H9 (cell line): Measurements from ENCODE around the gene PXN. TPM values are rescaled to one million over a fixed set of nuclear protein-coding genes. Genes with fewer than 3 reads are reported as not detected.
A peak's percentile ranks its signal among the peaks of the same experiment; 100 is the strongest.

Experiments used
- DNase-seq: peaks from one replicate; pipeline ENCODE4 v3.0.0-alpha.2; 2017
- H2AFZ ChIP-seq: one replicate; pipeline ENCODE4 v1.6.1; 2013; ENCODE audit warnings: mild to moderate bottlenecking, low read length, control low read depth, moderate library complexity
- H2AK5ac ChIP-seq: 2 replicates; pipeline ENCODE4 v1.6.1; 2013; ENCODE audit warnings: low read length, control low read depth, mixed read lengths; ENCODE audit not compliant: insufficient read length
- H2BK120ac ChIP-seq: one replicate; pipeline ENCODE4 v1.6.1; 2013; ENCODE audit warnings: low read depth, mild to moderate bottlenecking, low read length, control low read depth, inconsistent platforms; ENCODE audit not compliant: poor library complexity, severe bottlenecking
- H2BK12ac ChIP-seq: 2 replicates; pipeline ENCODE4 v1.6.1; 2013; ENCODE audit warnings: low read length, control low read depth, mixed read lengths, low read depth; ENCODE audit not compliant: insufficient read length
- H2BK15ac ChIP-seq: 2 replicates; pipeline ENCODE4 v1.6.1; 2013; ENCODE audit warnings: low read depth, low read length, control low read depth
- H2BK20ac ChIP-seq: one replicate; pipeline ENCODE4 v1.6.1; 2013; ENCODE audit warnings: low read depth, mild to moderate bottlenecking, low read length, control low read depth, inconsistent platforms; ENCODE audit not compliant: poor library complexity, severe bottlenecking
- H2BK5ac ChIP-seq: 2 replicates; pipeline ENCODE4 v1.6.1; 2013; ENCODE audit warnings: low read length, control low read depth, mixed read lengths; ENCODE audit not compliant: insufficient read length
- H3K14ac ChIP-seq: 2 replicates; pipeline ENCODE4 v1.6.1; 2013; ENCODE audit warnings: low read length, control low read depth; ENCODE audit not compliant: insufficient read depth
- H3K18ac ChIP-seq: 2 replicates; pipeline ENCODE4 v1.6.1; 2013; ENCODE audit warnings: low read depth, mild to moderate bottlenecking, mixed read lengths, low read length, control low read depth; ENCODE audit not compliant: insufficient read length
- H3K23ac ChIP-seq: 2 replicates; pipeline ENCODE4 v1.6.1; 2013; ENCODE audit warnings: low read length, control low read depth, mixed read lengths, low read depth; ENCODE audit not compliant: insufficient read length
- H3K23me2 ChIP-seq: 2 replicates; pipeline ENCODE4 v1.6.1; 2013; ENCODE audit warnings: low read depth, mild to moderate bottlenecking, mixed read lengths, low read length, control low read depth; ENCODE audit not compliant: insufficient read length, poor library complexity, severe bottlenecking
- H3K27ac ChIP-seq: 2 replicates; pipeline ENCODE4 v1.5.1; 2013; ENCODE audit warnings: low read length, control low read depth, mixed read lengths, low read depth; ENCODE audit not compliant: insufficient read length
- H3K27me3 ChIP-seq: 2 replicates; pipeline ENCODE4 v1.6.1; 2013; ENCODE audit warnings: low read length, control low read depth, inconsistent platforms; ENCODE audit not compliant: insufficient read depth
- H3K4ac ChIP-seq: 2 replicates; pipeline ENCODE4 v1.6.1; 2013; ENCODE audit warnings: low read depth, mild to moderate bottlenecking, control low read depth, inconsistent platforms, low read length, moderate library complexity
- H3K4me1 ChIP-seq: 2 replicates; pipeline ENCODE4 v1.6.1; 2013; ENCODE audit warnings: low read length, control low read depth, inconsistent platforms; ENCODE audit not compliant: insufficient read depth
- H3K4me2 ChIP-seq: 2 replicates; pipeline ENCODE4 v1.6.1; 2013; ENCODE audit warnings: low read length, control low read depth, mixed read lengths; ENCODE audit not compliant: insufficient read length, insufficient read depth
- H3K56ac ChIP-seq: 2 replicates; pipeline ENCODE4 v1.6.1; 2013; ENCODE audit warnings: low read depth, mild to moderate bottlenecking, mixed read lengths, low read length, control low read depth; ENCODE audit not compliant: insufficient read length
- H3K79me1 ChIP-seq: 2 replicates; pipeline ENCODE4 v1.6.1; 2013; ENCODE audit warnings: low read depth, mild to moderate bottlenecking, moderate library complexity, low read length, control low read depth, inconsistent platforms; ENCODE audit not compliant: insufficient read depth, poor library complexity, severe bottlenecking
- H3K79me2 ChIP-seq: 2 replicates; pipeline ENCODE4 v1.6.1; 2013; ENCODE audit warnings: low read length, control low read depth, inconsistent platforms; ENCODE audit not compliant: insufficient read depth
- H3K9ac ChIP-seq: 2 replicates; pipeline ENCODE4 v1.6.1; 2013; ENCODE audit warnings: low read length, control low read depth, mixed read lengths; ENCODE audit not compliant: insufficient read length; ENCODE audit errors: extremely low read depth
- H3K9me3 ChIP-seq: one replicate; pipeline ENCODE4 v1.6.1; 2013; ENCODE audit warnings: low read depth, low read length, inconsistent platforms; ENCODE audit not compliant: control insufficient read depth
- H3T11ph ChIP-seq: one replicate; pipeline ENCODE4 v1.6.1; 2013; ENCODE audit warnings: mild to moderate bottlenecking, low read length, control low read depth, inconsistent platforms
- H4K20me1 ChIP-seq: one replicate; pipeline ENCODE4 v1.6.1; 2013; ENCODE audit not compliant: control insufficient read depth, insufficient read length, insufficient read depth
- H4K5ac ChIP-seq: 2 replicates; pipeline ENCODE4 v1.6.1; 2013; ENCODE audit warnings: low read depth, mild to moderate bottlenecking, mixed read lengths, low read length, control low read depth; ENCODE audit not compliant: insufficient read length
- H4K8ac ChIP-seq: replicated peaks from 2 replicates; pipeline ENCODE4 v1.6.1; 2013; ENCODE audit warnings: low read length, control low read depth, mixed read lengths, low read depth; ENCODE audit not compliant: insufficient read length
- H4K91ac ChIP-seq: 2 replicates; pipeline ENCODE4 v1.6.1; 2013; ENCODE audit warnings: low read depth, mild to moderate bottlenecking, moderate library complexity, mixed read lengths, low read length, control low read depth; ENCODE audit not compliant: insufficient read length
- H3K27ac Mint-ChIP-seq, 3 experiments: 2 replicates in 2 of 3; 3 replicates in 1 of 3; pipeline ENCODE4 v1.8.0; 2020 to 2021; ENCODE audit warnings: mixed read lengths in 3 of 3, mild to moderate bottlenecking in 1 of 3, moderate library complexity in 1 of 3
- H3K27me3 Mint-ChIP-seq: 2 replicates; pipeline ENCODE4 v1.8.0; 2021; ENCODE audit warnings: low read depth, mild to moderate bottlenecking, moderate library complexity, mixed read lengths
- H3K36me3 Mint-ChIP-seq, 3 experiments: 2 replicates in 2 of 3; 3 replicates in 1 of 3; pipeline ENCODE4 v1.8.0; 2020 to 2021; ENCODE audit warnings: low read depth in 3 of 3, mixed read lengths in 3 of 3; ENCODE audit not compliant: insufficient read depth in 1 of 3
- H3K4me1 Mint-ChIP-seq, 2 experiments: 2 replicates each; pipeline ENCODE4 v1.8.0; 2020; ENCODE audit warnings: mixed read lengths in 2 of 2
- H3K4me3 Mint-ChIP-seq, 2 experiments: 2 replicates in 1 of 2; 3 replicates in 1 of 2; pipeline ENCODE4 v1.8.0; 2020 to 2021; ENCODE audit warnings: mild to moderate bottlenecking in 2 of 2, mixed read lengths in 2 of 2, moderate library complexity in 1 of 2
- H3K9me3 Mint-ChIP-seq, 2 experiments: 2 replicates in 1 of 2; 3 replicates in 1 of 2; pipeline ENCODE4 v1.8.0; 2020; ENCODE audit warnings: mild to moderate bottlenecking in 2 of 2, mixed read lengths in 2 of 2, moderate library complexity in 1 of 2
- WGBS: extraction: QIAGEN DNeasy Blood & Tissue Kit; methylation state at CpG from one replicate; pipeline ENCODE4 v1.1.7; 2013; ENCODE audit warnings: missing lambda C conversion rate, low lambda C conversion rate, mixed read lengths; ENCODE audit not compliant: insufficient read length; ENCODE audit errors: extremely low coverage; 5-methylcytosine and 5-hydroxymethylcytosine counted together
- total RNA-seq: library from RNA; stranded (reverse); gene quantifications from 2 replicates; pipeline ENCODE4 v1.2.1, GENCODE V29; 2021
- TF ChIP-seq, protein P1 (sequence below): fragments of 200-600 bp; sonication (generic); conservative IDR thresholded peaks from 3 replicates; pipeline ENCODE4 v1.8.0; 2021; ENCODE audit warnings: antibody characterized with exemption, mild to moderate bottlenecking

Gene PXN
- total RNA-seq, 1 experiment from 2014 or later, result 92.8 TPM

DNA sequence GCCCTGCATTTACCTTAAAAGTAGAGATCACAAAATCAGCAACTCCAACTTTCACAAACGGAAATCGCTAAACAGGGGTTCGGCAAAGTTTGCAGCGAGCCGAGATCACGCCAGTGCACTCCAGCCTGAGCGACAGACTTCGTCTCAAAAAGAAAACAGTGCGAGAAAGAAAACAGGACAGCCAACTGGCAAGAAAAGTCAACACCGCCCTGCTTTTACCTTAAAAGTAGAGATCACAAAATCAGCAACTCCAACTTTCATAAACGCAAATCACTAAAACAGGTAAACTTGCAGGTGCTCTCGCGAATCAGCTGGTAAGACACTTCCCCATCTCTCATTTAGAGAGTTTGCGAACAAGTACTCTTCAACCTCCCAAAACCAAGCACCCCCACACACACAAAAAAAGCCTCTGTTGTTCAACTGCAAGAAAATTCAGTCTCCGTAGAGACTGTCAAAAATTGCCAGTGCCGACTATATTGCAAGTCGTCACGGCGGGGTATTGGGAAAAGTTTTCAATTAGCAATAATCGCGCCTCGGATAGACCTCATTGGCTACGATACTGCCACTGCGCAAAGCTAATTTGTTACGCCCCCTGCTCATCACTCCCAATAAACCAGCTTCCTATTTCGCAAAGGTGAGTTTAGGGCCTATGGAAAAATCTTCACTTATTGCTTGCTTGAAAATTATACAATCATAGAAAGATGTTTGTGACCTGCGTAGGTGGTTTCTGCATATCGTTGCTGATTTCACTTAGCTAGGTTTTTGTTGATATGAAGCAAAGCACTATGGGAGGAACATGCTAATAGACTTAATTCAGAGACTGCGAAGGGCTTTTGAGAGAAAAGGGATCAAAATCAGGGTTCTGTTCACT lies 27.4 kb upstream of the PXN start, which contains the start of gene RNU4-1:
Gene RNU4-1, minus strand, starts transcription at position 577 of the 871 bp plus-strand sequence.
- H4K20me1 ChIP-seq, result no peaks in the 10 kb centered on the region
- Mint-ChIP-seq H3K36me3 (no peaks in the 10 kb centered on the region), H3K4me1 (peaks cover 5 to 6% of the 10 kb centered on the region in 2 experiments; a peak in 3 of 4 replicates), H3K9me3 (no peaks in the 10 kb centered on the region; a peak in 1 of 5 replicates), H3K4me3 (no peak within 1 kb of the TSS), H3K27ac (no peak within 1 kb of the TSS), H3K27me3 (no peaks in the 10 kb centered on the region)
- peak within 1 kb of the TSS; percentile 100 for H4K5ac ChIP-seq
- H2BK120ac ChIP-seq, result peak within 1 kb of the TSS; percentile 95
- H3K4me1 ChIP-seq, result no peaks in the 10 kb centered on the region
- H3K56ac ChIP-seq, result peak within 1 kb of the TSS; percentile 99
- no peaks in the 10 kb centered on the region for H3K27me3 ChIP-seq
- H3K79me1 ChIP-seq, result no peaks in the 10 kb centered on the region
- H2BK5ac ChIP-seq, result peak within 1 kb of the TSS; percentile 100
- H3T11ph ChIP-seq, result peak within 1 kb of the TSS; percentile 100
- H3K9me3 ChIP-seq, result no peaks in the 10 kb centered on the region
- H3K9ac ChIP-seq, result peak within 1 kb of the TSS; percentile 97
- peaks cover 8% of the 10 kb centered on the region for H3K23me2 ChIP-seq
- H2BK15ac ChIP-seq, result no peak within 1 kb of the TSS
- TF ChIP-seq, protein P1, sequence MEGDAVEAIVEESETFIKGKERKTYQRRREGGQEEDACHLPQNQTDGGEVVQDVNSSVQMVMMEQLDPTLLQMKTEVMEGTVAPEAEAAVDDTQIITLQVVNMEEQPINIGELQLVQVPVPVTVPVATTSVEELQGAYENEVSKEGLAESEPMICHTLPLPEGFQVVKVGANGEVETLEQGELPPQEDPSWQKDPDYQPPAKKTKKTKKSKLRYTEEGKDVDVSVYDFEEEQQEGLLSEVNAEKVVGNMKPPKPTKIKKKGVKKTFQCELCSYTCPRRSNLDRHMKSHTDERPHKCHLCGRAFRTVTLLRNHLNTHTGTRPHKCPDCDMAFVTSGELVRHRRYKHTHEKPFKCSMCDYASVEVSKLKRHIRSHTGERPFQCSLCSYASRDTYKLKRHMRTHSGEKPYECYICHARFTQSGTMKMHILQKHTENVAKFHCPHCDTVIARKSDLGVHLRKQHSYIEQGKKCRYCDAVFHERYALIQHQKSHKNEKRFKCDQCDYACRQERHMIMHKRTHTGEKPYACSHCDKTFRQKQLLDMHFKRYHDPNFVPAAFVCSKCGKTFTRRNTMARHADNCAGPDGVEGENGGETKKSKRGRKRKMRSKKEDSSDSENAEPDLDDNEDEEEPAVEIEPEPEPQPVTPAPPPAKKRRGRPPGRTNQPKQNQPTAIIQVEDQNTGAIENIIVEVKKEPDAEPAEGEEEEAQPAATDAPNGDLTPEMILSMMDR, result no peak
- peak within 1 kb of the TSS; percentile 98 for H3K27ac ChIP-seq
- peak within 1 kb of the TSS; percentile 100 for H4K8ac ChIP-seq
- H3K79me2 ChIP-seq, result no peaks in the 10 kb centered on the region
- H3K23ac ChIP-seq, result no peak within 1 kb of the TSS
- no peak within 1 kb of the TSS for H2BK20ac ChIP-seq
- H2AK5ac ChIP-seq, result no peak within 1 kb of the TSS
- H3K18ac ChIP-seq, result peak within 1 kb of the TSS; percentile 98
- WGBS, result no CpG with 5 or more reads among the region's 29 CpGs
- no peak within 1 kb of the TSS for H4K91ac ChIP-seq
- peak; percentile 93 for DNase-seq
- H3K4me2 ChIP-seq, result peak within 1 kb of the TSS; percentile 52
- peak within 1 kb of the TSS; percentile 63 for H2AFZ ChIP-seq
- H2BK12ac ChIP-seq, result no peak within 1 kb of the TSS
- H3K14ac ChIP-seq, result peak within 1 kb of the TSS; percentile 93
- peak within 1 kb of the TSS; percentile 64; the same call in 1 of the 2 replicates for H3K4ac ChIP-seq
